Activated naive CD8-positive, alpha-beta T cell treated with anti-CD3 and anti-CD28 coated beads, Interleukin-2, amount 50 U/mL, for 16 hours (primary cell): ENCODE data around the gene PRKCD.

ENCODE experiments used
- DNase-seq: peaks from one replicate; pipeline ENCODE4 v3.0.0-alpha.2; 2020; ENCODE audit warnings: low read depth, low spot score

The PRKCD gene

GRCh38 chr3:53231532-53232511 lies 70.8 kb downstream of the PRKCD start:
- DNase-seq: no peak

GRCh38 chr3:53232641-53233377 lies 71.8 kb downstream of the PRKCD start:
- no peak for DNase-seq

- no peak for DNase-seq
Observed at GRCh38 chr3:53234130-53234840, 73.3 kb downstream of the PRKCD start.

GRCh38 chr3:53234841-53235232 lies 73.8 kb downstream of the PRKCD start:
- no peak for DNase-seq

GRCh38 chr3:53235545-53235944 lies 74.5 kb downstream of the PRKCD start:
- DNase-seq: no peak

- no peak for DNase-seq
Observed at GRCh38 chr3:53236112-53236841, 75.3 kb downstream of the PRKCD start.

- no peak for DNase-seq
Observed at GRCh38 chr3:53238051-53238850, 77.2 kb downstream of the PRKCD start.

- DNase-seq: no peak
Observed at GRCh38 chr3:53238886-53239285, 77.9 kb downstream of the PRKCD start.

- no peak for DNase-seq
Observed at GRCh38 chr3:53239800-53240199, 78.8 kb downstream of the PRKCD start.

- DNase-seq: no peak
Observed at GRCh38 chr3:53240989-53241972, 80.3 kb downstream of the PRKCD start.

GRCh38 chr3:53242155-53242554 lies 81.1 kb downstream of the PRKCD start:
- no peak for DNase-seq
